IPS-NIHi11 (cell line): ENCODE results near the gene PXDN.
"Not testable (repeated sequence)": the region's sequence is repeated elsewhere in the genome, so short reads cannot be mapped to it uniquely, and the experiment has no call there.

Experiments
- DNase-seq: peaks from one replicate; pipeline ENCODE4 v3.0.0; 2012; ENCODE audit warnings: mixed read lengths, low spot score

The PXDN gene

GRCh38 chr2:1744446-1745170 lies at the start of gene PXDN:
Gene PXDN, minus strand, starts transcription at chr2:1744515. Its CDS starts 60 bp downstream, at chr2:1744455.
- peak; percentile 77 for DNase-seq

- no peak for DNase-seq
Observed at GRCh38 chr2:1793868-1794445, 49.6 kb upstream of the PXDN start.

GRCh38 chr2:1793001-1793867 lies 48.9 kb upstream of the PXDN start:
- DNase-seq = no peak

GRCh38 chr2:1791685-1792435 lies 47.5 kb upstream of the PXDN start:
- DNase-seq = no peak

- DNase-seq = no peak
Observed at GRCh38 chr2:1791006-1791605, 46.8 kb upstream of the PXDN start.

- DNase-seq = no peak
Observed at GRCh38 chr2:1790473-1790872, 46.2 kb upstream of the PXDN start.

GRCh38 chr2:1789610-1790009 lies 45.3 kb upstream of the PXDN start:
- no peak for DNase-seq

GRCh38 chr2:1788478-1788959 lies 44.2 kb upstream of the PXDN start:
- peak; percentile 21 for DNase-seq

GRCh38 chr2:1787755-1788477 lies 43.6 kb upstream of the PXDN start:
- DNase-seq = peak; percentile 39

- no peak for DNase-seq
Observed at GRCh38 chr2:1784986-1785617, 40.8 kb upstream of the PXDN start.

GRCh38 chr2:1784087-1784486 lies 39.8 kb upstream of the PXDN start:
- no peak for DNase-seq

- no peak for DNase-seq
Observed at GRCh38 chr2:1782514-1782913, 38.2 kb upstream of the PXDN start.

- DNase-seq = no peak
Observed at GRCh38 chr2:1781291-1782080, 37.2 kb upstream of the PXDN start.

GRCh38 chr2:1780693-1781092 lies 36.4 kb upstream of the PXDN start:
- DNase-seq = no peak

- DNase-seq = not testable (repeated sequence)
Observed at GRCh38 chr2:1780054-1780453, 35.7 kb upstream of the PXDN start.

- no peak for DNase-seq
Observed at GRCh38 chr2:1778566-1778965, 34.3 kb upstream of the PXDN start.

- DNase-seq = no peak
Observed at GRCh38 chr2:1777781-1778180, 33.5 kb upstream of the PXDN start.

GRCh38 chr2:1777156-1777555 lies 32.8 kb upstream of the PXDN start:
- no peak for DNase-seq

- no peak for DNase-seq
Observed at GRCh38 chr2:1775511-1776035, 31.3 kb upstream of the PXDN start.
